Measurements from ENCODE around the gene INSRR. TPM values are rescaled to one million over a fixed set of nuclear protein-coding genes. Genes with fewer than 3 reads are reported as not detected.

Gene INSRR
- total and polyA plus RNA-seq, 2 of the 8 experiments (the other 6 are each of a cell fraction or from before 2014, with no cell fraction given) = 0.02 TPM; not detected in 1

- H3K4ac ChIP-seq (replicated peaks; ENCODE audit: insufficient read length, low read depth, low read length) = no peak overlapping the region
- H4K20me1 ChIP-seq (replicated peaks in 1 of 2; ENCODE audit: control insufficient read depth in 1 of 2, insufficient read depth in 2 of 2, low read length in 2 of 2) = no peaks in the 10 kb centered on the region
- ChIA-PET CTCF (ENCODE audit: partially characterized antibody) (interaction anchor here (1.0 to 6.7 kb wide), 13 partner anchors 9 to 282 kb away, joined by 3 to 73 read pairs (median 7); partner anchors contain the start of genes LRRC71, NTRK1 and PEAR1), POLR2A (ENCODE audit: partially characterized antibody) (interaction anchor here (0.7 to 1.3 kb wide), 6 partner anchors 9 to 26 kb away, joined by 3 to 4 read pairs (median 3); no protein-coding TSS in a partner anchor)
- H3K9ac ChIP-seq (replicated peaks in 1 of 4; ENCODE audit: extremely low read depth in 1 of 4, low read depth in 3 of 4, low read length in 3 of 4) = no peak overlapping the region
- no peak overlapping the region for H3K4me3 ChIP-seq (ENCODE audit: extremely low read depth in 1 of 4, insufficient read depth in 2 of 4, low read depth in 3 of 4, low read length in 4 of 4)
- no peaks in the 10 kb centered on the region for H3K79me1 ChIP-seq (ENCODE audit: low read depth, low read length)
- no peak overlapping the region for H2AFZ ChIP-seq (ENCODE audit: low read length)
- no peaks in the 10 kb centered on the region for H3K36me3 ChIP-seq (ENCODE audit: control insufficient read depth in 2 of 4, insufficient read depth in 4 of 4, low read length in 3 of 4)
- H4K8ac ChIP-seq (ENCODE audit: extremely low read depth, insufficient read depth, low read length) = peak overlapping the region; percentile 9; the same call in 1 of the 2 replicates
- peaks cover 0 to 5% (median under 1%) of the 10 kb centered on the region in 4 experiments; a peak in 2 of 7 replicates for H3K4me1 ChIP-seq (replicated peaks in 1 of 4; ENCODE audit: control insufficient read depth in 3 of 4, insufficient read depth in 4 of 4, low read length in 3 of 4)
- H2BK120ac ChIP-seq (replicated peaks; ENCODE audit: low read depth, low read length) = no peak overlapping the region
- H3K27ac ChIP-seq (ENCODE audit: low read depth, low read length) = no peak overlapping the region
- H3K4me2 ChIP-seq (ENCODE audit: insufficient read depth in 1 of 2, low read depth in 2 of 2, low read length in 2 of 2) = no peak overlapping the region
- TF ChIP-seq SIRT6 (IDR thresholded peaks at IDR 0.05; ENCODE audit: low read length) (no peak), YY1 (IDR thresholded peaks at IDR 0.05; ENCODE audit: low read depth, low read length) (no peak), TAF7 (optimal IDR thresholded peaks at IDR 0.05; ENCODE audit: borderline replicate concordance, low read depth, low read length) (no peak), RBBP5 (IDR thresholded peaks at IDR 0.05; ENCODE audit: borderline replicate concordance, low read depth, low read length) (no peak)
- TF ChIP-seq, protein P1, sequence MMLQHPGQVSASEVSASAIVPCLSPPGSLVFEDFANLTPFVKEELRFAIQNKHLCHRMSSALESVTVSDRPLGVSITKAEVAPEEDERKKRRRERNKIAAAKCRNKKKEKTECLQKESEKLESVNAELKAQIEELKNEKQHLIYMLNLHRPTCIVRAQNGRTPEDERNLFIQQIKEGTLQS (IDR thresholded peaks at IDR 0.05; ENCODE audit: insufficient read depth, low read depth, low read length) = no peak
- TF ChIP-seq, protein P2, sequence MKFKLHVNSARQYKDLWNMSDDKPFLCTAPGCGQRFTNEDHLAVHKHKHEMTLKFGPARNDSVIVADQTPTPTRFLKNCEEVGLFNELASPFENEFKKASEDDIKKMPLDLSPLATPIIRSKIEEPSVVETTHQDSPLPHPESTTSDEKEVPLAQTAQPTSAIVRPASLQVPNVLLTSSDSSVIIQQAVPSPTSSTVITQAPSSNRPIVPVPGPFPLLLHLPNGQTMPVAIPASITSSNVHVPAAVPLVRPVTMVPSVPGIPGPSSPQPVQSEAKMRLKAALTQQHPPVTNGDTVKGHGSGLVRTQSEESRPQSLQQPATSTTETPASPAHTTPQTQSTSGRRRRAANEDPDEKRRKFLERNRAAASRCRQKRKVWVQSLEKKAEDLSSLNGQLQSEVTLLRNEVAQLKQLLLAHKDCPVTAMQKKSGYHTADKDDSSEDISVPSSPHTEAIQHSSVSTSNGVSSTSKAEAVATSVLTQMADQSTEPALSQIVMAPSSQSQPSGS (IDR thresholded peaks at IDR 0.05; ENCODE audit: low read length) = no peak
- H2BK15ac ChIP-seq (ENCODE audit: low read length) = no peak overlapping the region
- no peak for DNase-seq (ENCODE audit: low read depth in 1 of 2, low spot score in 2 of 2)
- H3K23me2 ChIP-seq (ENCODE audit: low read depth, low read length) = no peaks in the 10 kb centered on the region
- H3K79me2 ChIP-seq (ENCODE audit: control insufficient read depth in 1 of 2, insufficient read depth in 2 of 2, low read length in 2 of 2) = no peaks in the 10 kb centered on the region
- peaks cover 0 to 7% (median 2%) of the 10 kb centered on the region in 4 experiments; a peak in 4 of 7 replicates for H3K27me3 ChIP-seq (replicated peaks in 1 of 4; ENCODE audit: control insufficient read depth in 3 of 4, extremely low read depth in 1 of 4, insufficient read depth in 3 of 4, low read length in 3 of 4)
- FAIRE-seq = no peak
- no peak overlapping the region for H3K18ac ChIP-seq (ENCODE audit: extremely low read depth, low read length)
- no peak overlapping the region for H4K5ac ChIP-seq (ENCODE audit: insufficient read length, low read depth, low read length)
- no peak overlapping the region for H3K14ac ChIP-seq (ENCODE audit: insufficient read length)
- 91% methylated on average over 4 of the region's 4 CpGs; no CpG with 5 or more reads in 1 of the 2 experiments for WGBS, 2 experiments (ENCODE audit: extremely low coverage in 1 of 2, insufficient coverage in 1 of 2, insufficient read length in 1 of 2, insufficient replicate concordance in 2 of 2, low coverage in 1 of 2, low lambda C conversion rate in 2 of 2, missing lambda C conversion rate in 1 of 2)
- H3K23ac ChIP-seq (ENCODE audit: insufficient read length) = no peak overlapping the region
- H3K9me3 ChIP-seq (ENCODE audit: insufficient read depth in 2 of 2, low read depth in 1 of 2, low read length in 1 of 2) = peaks cover 0 to 4% of the 10 kb centered on the region in 2 experiments; a peak in 1 of 4 replicates
- H4K91ac ChIP-seq (replicated peaks; ENCODE audit: insufficient read length, low read length) = no peak overlapping the region
- no peak overlapping the region for H2BK12ac ChIP-seq (ENCODE audit: low read depth, low read length)
- no peak overlapping the region for H2BK20ac ChIP-seq (ENCODE audit: low read length)
- no peak overlapping the region for H2AK5ac ChIP-seq (ENCODE audit: low read depth, low read length)
- no peak overlapping the region for H3K56ac ChIP-seq (replicated peaks; ENCODE audit: insufficient read length, low read depth, low read length)
- no peak overlapping the region for H2BK5ac ChIP-seq (ENCODE audit: low read depth, low read length)
Measured at GRCh38 chr1:156901590-156901900, 42.6 kb upstream of the INSRR start.
